BE2C (cell line): ENCODE results near the gene SNTG2.
"Not testable (repeated sequence)": the region's sequence is repeated elsewhere in the genome, so short reads cannot be mapped to it uniquely, and the experiment has no call there.

Source experiments
- DNase-seq: peaks from one replicate; pipeline ENCODE4 v3.0.0-alpha.2; 2020
- H3K27me3 ChIP-seq: fragments of 250-450 bp; sonication (Bioruptor Pico); 2 replicates; pipeline ENCODE4 v1.5.1; 2020; ENCODE audit warnings: mild to moderate bottlenecking
- H3K36me3 ChIP-seq: fragments of 250-450 bp; sonication (Bioruptor Pico); 2 replicates; pipeline ENCODE4 v1.5.1; 2020; ENCODE audit warnings: mild to moderate bottlenecking
- H3K4me1 ChIP-seq: fragments of 250-450 bp; sonication (Bioruptor Pico); 2 replicates; pipeline ENCODE4 v1.5.1; 2020
- H3K4me3 ChIP-seq: 2 replicates; pipeline ENCODE4 v1.5.1; 2011; ENCODE audit warnings: low read depth, low read length
- H3K9me3 ChIP-seq: fragments of 250-450 bp; sonication (Bioruptor Pico); 2 replicates; pipeline ENCODE4 v1.5.1; 2020
- TF ChIP-seq, protein P1 (sequence below): IDR thresholded peaks from 2 replicates; pipeline ENCODE4 v1.5.1; 2012; ENCODE audit warnings: mild to moderate bottlenecking, low read depth, low read length

Gene SNTG2

DNA sequence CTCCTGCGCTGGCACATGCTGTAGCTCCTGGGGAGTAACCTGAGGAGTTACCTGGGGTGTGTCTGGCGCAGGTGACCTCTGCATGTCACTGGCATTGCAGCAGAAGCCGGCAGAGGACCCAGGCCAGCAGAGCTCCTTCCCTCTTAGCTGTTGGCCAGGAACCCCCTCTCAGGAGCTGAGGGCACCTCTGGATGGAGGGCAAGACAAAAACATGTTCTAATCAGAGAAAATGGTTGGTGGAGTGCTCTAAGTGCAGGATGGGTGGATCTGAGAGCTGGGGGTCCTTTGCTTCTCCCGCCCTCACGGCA, 44.9 kb upstream of the SNTG2 start:
- Histone ChIP-seq H3K27me3 (no peaks in the 10 kb centered on the region), H3K4me1 (no peaks in the 10 kb centered on the region), H3K36me3 (no peaks in the 10 kb centered on the region), H3K9me3 (no peaks in the 10 kb centered on the region), H3K4me3 (no peak overlapping the region)
- no peak for DNase-seq
- TF ChIP-seq, protein P1, sequence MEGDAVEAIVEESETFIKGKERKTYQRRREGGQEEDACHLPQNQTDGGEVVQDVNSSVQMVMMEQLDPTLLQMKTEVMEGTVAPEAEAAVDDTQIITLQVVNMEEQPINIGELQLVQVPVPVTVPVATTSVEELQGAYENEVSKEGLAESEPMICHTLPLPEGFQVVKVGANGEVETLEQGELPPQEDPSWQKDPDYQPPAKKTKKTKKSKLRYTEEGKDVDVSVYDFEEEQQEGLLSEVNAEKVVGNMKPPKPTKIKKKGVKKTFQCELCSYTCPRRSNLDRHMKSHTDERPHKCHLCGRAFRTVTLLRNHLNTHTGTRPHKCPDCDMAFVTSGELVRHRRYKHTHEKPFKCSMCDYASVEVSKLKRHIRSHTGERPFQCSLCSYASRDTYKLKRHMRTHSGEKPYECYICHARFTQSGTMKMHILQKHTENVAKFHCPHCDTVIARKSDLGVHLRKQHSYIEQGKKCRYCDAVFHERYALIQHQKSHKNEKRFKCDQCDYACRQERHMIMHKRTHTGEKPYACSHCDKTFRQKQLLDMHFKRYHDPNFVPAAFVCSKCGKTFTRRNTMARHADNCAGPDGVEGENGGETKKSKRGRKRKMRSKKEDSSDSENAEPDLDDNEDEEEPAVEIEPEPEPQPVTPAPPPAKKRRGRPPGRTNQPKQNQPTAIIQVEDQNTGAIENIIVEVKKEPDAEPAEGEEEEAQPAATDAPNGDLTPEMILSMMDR = no peak

DNA sequence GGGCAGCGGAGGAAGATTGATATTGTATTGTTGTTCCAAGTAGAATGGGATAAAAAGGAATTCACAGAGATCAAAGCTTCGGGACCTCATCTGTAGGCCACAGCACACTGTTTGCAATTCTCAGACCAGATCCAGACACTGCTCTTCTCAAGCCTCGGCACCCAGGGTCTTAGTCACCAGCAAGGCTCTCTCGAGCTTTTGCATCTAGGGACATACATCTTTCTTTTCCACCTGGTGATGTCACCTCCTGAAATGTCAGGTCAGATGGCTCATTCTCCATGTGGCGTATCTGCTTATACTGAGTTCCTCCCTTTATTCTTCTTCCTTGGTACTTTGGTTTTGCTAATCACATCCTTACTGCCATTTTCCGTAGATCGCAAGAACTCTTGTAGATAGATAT, 42.9 kb upstream of the SNTG2 start:
- H3K36me3 ChIP-seq = no peaks in the 10 kb centered on the region
- no peaks in the 10 kb centered on the region for H3K4me1 ChIP-seq
- no peak for DNase-seq
- TF ChIP-seq, protein P1 = no peak
- no peaks in the 10 kb centered on the region for H3K9me3 ChIP-seq
- H3K4me3 ChIP-seq = no peak overlapping the region
- no peaks in the 10 kb centered on the region for H3K27me3 ChIP-seq

DNA sequence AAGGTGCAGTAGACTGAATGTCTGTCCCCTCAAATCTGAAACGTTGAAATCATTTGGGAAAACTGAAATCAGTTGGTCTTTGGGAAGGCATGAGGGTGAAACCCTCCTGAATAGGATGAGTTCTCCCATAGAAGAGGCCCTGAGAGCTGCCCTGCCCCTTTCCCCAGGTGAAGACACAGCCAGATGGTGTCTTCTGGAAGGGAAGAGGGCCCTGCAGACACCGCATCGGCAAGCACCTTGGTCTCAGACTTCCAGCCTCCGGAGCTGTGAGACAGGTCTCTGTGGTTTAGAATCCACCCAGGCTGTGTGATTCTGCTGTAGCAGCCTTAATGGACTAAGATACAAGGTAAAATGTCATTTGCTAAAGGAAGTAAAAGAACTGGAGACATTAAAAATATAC, 42.1 kb upstream of the SNTG2 start:
- DNase-seq = no peak
- Histone ChIP-seq H3K4me3 (no peak overlapping the region), H3K9me3 (no peaks in the 10 kb centered on the region), H3K36me3 (no peaks in the 10 kb centered on the region), H3K27me3 (no peaks in the 10 kb centered on the region), H3K4me1 (no peaks in the 10 kb centered on the region)
- TF ChIP-seq, protein P1 = no peak

DNA sequence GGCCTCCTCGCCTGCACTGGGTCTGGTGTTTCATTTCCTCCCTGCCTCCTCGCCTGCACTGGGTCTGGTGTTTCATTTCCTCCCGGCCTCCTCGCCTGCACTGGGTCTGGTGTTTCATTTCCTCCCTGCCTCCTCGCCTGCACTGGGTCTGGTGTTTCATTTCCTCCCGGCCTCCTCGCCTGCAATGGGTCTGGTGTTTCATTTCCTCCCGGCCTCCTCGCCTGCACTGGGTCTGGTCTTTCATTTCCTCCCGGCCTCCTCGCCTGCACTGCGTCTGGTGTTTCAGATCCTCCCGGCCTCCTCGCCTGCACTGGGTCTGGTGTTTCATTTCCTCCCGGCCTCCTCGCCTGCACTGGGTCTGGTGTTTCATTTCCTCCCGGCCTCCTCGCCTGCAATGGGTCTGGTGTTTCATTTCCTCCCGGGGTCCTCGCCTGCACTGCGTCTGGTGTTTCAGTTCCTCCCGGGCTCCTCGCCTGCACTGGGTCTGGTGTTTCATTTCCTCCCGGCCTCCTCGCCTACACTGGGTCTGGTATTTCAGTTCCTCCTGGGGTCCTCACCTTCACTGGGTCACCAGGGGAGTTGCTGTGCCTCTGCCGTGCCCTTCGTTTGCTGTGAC, 40.8 kb upstream of the SNTG2 start:
- H3K9me3 ChIP-seq, DNase-seq, H3K4me3 ChIP-seq, H3K27me3 ChIP-seq, H3K4me1 ChIP-seq, H3K36me3 ChIP-seq: not testable (repeated sequence)

DNA sequence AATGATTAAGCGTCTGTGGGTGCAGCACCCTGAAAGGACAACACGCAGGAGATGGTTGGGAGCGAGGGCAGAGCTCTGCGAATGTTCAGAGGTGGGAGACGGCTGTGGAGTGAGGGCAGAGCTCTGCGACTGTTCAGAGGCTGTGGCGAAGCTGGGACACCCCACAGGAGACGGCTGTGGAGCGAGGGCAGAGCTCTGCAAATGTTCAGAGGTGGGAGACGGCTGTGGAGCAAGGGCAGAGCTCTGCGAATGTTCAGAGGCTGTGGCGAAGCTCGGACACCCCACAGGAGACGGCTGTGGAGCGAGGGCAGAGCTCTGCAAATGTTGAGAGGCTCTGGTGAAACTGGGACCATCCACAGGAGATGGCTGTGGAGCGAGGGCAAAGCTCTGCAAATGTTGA, 40.0 kb upstream of the SNTG2 start:
- H3K36me3 ChIP-seq = no peaks in the 10 kb centered on the region
- H3K27me3 ChIP-seq = no peaks in the 10 kb centered on the region
- H3K4me3 ChIP-seq = no peak overlapping the region
- no peaks in the 10 kb centered on the region for H3K9me3 ChIP-seq
- no peak for DNase-seq
- no peaks in the 10 kb centered on the region for H3K4me1 ChIP-seq
- TF ChIP-seq, protein P1 = no peak

DNA sequence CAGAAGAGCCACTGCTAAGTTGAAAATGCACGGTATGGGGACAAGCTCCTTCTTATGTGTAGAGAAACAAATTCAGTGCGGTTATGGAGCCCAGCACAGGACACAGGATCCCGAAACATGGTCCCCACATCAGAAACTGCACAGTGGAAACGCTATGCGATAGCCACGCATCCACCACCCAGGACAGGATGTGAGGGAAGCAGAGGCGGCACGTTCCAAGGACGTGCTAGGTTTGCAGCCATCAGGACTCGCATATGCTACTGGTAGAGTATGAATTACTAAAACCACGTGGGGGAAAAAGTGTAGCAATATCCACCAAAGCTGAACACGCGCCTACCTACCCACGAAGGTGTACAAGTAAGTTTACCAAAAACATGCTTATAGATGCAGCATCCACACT, 34.7 kb upstream of the SNTG2 start:
- H3K4me3 ChIP-seq = no peak overlapping the region
- H3K4me1 ChIP-seq = no peaks in the 10 kb centered on the region
- H3K9me3 ChIP-seq = no peaks in the 10 kb centered on the region
- TF ChIP-seq, protein P1 = no peak
- H3K27me3 ChIP-seq = no peaks in the 10 kb centered on the region
- H3K36me3 ChIP-seq = no peaks in the 10 kb centered on the region
- no peak for DNase-seq

DNA sequence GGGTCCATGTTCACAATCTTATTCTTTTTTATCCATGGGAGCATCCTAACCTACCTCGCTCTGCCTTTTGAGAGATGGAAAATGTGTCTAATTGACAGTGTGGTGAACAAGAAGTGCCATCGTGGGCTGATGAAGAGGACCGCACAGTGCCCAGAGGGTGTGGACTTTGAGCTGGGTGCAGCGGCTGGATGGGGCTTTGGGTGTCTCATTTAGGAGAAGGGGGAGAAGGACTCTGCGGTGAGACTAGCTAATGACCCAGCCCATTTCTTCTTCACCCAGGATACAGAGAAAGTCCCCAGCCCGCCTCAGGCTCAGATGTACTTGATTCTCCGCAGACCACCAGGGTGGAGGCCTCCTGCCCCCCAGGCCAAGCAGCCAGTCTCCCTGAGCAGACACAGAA, 33.7 kb upstream of the SNTG2 start:
- TF ChIP-seq, protein P1 = no peak
- no peaks in the 10 kb centered on the region for H3K27me3 ChIP-seq

More for the DNA sequence above, 33.7 kb upstream of the SNTG2 start:
- Histone ChIP-seq H3K4me1 (no peaks in the 10 kb centered on the region), H3K9me3 (no peaks in the 10 kb centered on the region), H3K4me3 (no peak overlapping the region), H3K36me3 (no peaks in the 10 kb centered on the region)
- DNase-seq = no peak
